ENCODE measurements around the gene LDLRAD4.

DNA sequence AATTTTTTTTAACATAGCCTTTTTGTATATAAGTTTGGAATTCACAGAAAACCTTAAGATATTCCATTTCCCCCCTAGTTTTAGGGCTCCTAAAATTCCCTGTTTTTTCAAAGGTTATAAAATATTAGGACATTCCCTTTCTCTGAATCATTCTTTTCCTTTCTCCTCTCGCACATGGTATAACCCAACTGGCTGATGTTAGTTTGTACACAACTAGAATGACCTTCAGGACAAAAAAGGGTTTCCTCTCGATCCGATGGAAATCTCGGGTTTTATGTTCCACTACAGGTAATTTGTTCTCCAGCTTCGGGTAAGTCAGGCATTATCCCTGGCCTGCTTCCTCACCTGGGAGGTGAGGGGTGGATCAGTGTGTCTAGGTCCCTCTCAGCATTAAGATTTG, 215.1 kb downstream of the LDLRAD4 start:
- TF ChIP-seq ESRRG (CRISPR knock-in tag; IDR thresholded peaks at IDR 0.05) = no peak
- TF ChIP-seq RARB (CRISPR knock-in tag; IDR thresholded peaks at IDR 0.05) = no peak
- TF ChIP-seq, protein P1, sequence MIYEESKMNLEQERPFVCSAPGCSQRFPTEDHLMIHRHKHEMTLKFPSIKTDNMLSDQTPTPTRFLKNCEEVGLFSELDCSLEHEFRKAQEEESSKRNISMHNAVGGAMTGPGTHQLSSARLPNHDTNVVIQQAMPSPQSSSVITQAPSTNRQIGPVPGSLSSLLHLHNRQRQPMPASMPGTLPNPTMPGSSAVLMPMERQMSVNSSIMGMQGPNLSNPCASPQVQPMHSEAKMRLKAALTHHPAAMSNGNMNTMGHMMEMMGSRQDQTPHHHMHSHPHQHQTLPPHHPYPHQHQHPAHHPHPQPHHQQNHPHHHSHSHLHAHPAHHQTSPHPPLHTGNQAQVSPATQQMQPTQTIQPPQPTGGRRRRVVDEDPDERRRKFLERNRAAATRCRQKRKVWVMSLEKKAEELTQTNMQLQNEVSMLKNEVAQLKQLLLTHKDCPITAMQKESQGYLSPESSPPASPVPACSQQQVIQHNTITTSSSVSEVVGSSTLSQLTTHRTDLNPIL (CRISPR knock-in tag; IDR thresholded peaks at IDR 0.05; ENCODE audit: low read depth) = no peak
- TF ChIP-seq ZNF70 (CRISPR knock-in tag; IDR thresholded peaks at IDR 0.05) = no peak
- no peak for TF ChIP-seq PPARA (CRISPR knock-in tag; IDR thresholded peaks at IDR 0.05; ENCODE audit: borderline replicate concordance)
- no peak for TF ChIP-seq TCF4 (CRISPR knock-in tag; IDR thresholded peaks at IDR 0.05; ENCODE audit: borderline replicate concordance)
- no peak for TF ChIP-seq ISL1 (CRISPR knock-in tag; IDR thresholded peaks at IDR 0.05)
- no peak for TF ChIP-seq ARNTL (CRISPR knock-in tag; IDR thresholded peaks at IDR 0.05; ENCODE audit: borderline replicate concordance, low read depth)
- TF ChIP-seq, protein P2, sequence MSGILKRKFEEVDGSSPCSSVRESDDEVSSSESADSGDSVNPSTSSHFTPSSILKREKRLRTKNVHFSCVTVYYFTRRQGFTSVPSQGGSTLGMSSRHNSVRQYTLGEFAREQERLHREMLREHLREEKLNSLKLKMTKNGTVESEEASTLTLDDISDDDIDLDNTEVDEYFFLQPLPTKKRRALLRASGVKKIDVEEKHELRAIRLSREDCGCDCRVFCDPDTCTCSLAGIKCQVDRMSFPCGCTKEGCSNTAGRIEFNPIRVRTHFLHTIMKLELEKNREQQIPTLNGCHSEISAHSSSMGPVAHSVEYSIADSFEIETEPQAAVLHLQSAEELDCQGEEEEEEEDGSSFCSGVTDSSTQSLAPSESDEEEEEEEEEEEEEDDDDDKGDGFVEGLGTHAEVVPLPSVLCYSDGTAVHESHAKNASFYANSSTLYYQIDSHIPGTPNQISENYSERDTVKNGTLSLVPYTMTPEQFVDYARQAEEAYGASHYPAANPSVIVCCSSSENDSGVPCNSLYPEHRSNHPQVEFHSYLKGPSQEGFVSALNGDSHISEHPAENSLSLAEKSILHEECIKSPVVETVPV (CRISPR knock-in tag; IDR thresholded peaks at IDR 0.05) = no peak
- TF ChIP-seq, protein P3, sequence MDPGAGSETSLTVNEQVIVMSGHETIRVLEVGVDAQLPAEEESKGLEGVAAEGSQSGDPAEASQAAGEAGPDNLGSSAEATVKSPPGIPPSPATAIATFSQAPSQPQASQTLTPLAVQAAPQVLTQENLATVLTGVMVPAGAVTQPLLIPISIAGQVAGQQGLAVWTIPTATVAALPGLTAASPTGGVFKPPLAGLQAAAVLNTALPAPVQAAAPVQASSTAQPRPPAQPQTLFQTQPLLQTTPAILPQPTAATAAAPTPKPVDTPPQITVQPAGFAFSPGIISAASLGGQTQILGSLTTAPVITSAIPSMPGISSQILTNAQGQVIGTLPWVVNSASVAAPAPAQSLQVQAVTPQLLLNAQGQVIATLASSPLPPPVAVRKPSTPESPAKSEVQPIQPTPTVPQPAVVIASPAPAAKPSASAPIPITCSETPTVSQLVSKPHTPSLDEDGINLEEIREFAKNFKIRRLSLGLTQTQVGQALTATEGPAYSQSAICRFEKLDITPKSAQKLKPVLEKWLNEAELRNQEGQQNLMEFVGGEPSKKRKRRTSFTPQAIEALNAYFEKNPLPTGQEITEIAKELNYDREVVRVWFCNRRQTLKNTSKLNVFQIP (CRISPR knock-in tag; IDR thresholded peaks at IDR 0.05; ENCODE audit: borderline replicate concordance, low read depth) = no peak
- TF ChIP-seq BACH2 (CRISPR knock-in tag; IDR thresholded peaks at IDR 0.05; ENCODE audit: borderline replicate concordance) = no peak

All from SK-N-SH treated with all-trans-retinoic acid at 6 μM for 48 hours (cell line).